Medulla oblongata (tissue), 1 donor: ENCODE measurements around the gene PFKM.
A peak's percentile ranks its signal among the peaks of the same experiment; 100 is the strongest.
"Not testable (repeated sequence)": the region's sequence is repeated elsewhere in the genome, so short reads cannot be mapped to it uniquely, and the experiment has no call there.

Source experiments
- DNase-seq: peaks from one replicate; pipeline ENCODE4 v3.0.0-alpha.2; 2015; ENCODE audit errors: extremely low spot score

The PFKM gene

DNA sequence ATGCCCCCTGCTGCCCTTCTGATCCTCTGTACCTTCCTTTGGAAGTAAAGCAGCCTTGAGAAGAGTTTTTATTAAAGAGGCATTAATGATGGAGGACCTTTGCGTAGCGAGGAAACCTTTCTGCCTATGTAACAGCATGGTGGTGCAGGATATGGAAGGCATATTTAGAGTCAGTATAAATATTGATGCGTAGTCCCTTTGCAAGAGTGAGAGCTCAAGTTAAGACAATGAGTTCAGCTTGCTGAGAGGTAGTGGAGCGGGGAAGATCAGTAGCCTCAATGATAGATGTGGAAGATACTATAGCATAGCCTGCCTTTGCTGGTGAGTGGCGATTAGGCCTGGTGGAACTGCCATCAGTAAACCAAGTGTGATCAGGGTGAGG lies 7.9 kb upstream of the PFKM start:
- DNase-seq, result not testable (repeated sequence)

DNA sequence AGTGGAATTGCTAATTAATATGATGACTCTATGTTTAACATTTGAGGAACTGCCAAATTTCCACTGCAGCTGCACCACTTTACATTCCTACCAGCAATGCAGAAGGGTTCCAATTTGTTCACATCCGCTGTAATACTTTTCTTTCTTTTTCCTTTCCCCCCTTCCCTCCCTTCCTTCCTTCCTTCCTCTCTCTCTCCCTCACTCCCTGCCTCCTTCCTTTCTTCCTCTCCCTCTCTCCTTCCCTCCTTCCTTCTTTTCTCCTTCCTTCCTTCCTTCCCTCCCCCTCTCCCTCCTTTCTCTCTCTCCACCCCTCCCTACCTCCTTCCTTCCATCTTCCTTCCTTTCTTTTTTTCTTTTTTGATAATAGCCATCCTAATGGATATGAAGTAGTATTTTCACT lies 3.2 kb upstream of the PFKM start:
- no peak for DNase-seq

DNA sequence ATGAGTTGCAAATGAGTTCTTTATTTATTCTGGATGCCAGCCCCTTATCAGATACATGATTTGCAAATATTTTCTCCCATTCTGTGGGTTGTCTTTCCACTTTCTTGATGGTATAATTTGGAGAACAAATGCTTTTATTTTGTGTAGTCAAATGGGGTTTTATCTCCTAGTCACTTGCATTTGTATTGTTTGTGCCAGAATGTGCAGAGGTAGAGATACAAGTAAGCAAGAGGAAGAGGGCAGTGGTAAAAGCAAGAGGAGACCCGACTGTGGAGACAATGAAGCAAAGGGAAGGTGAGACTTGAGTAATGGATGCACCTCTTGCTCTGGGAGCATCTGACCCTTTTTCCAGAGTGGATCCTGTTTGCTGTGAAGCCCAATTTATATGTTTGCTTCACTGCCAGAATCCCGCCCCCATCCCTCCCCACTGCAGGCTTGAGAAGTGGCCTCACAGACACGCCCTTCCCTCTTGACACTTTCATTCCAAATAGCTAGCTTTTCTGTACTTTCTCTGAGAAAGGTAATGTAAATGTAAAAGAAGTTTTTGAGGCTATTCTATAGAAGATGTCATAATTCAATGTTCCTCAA lies 786 bp upstream of the PFKM start:
- DNase-seq, result no peak

DNA sequence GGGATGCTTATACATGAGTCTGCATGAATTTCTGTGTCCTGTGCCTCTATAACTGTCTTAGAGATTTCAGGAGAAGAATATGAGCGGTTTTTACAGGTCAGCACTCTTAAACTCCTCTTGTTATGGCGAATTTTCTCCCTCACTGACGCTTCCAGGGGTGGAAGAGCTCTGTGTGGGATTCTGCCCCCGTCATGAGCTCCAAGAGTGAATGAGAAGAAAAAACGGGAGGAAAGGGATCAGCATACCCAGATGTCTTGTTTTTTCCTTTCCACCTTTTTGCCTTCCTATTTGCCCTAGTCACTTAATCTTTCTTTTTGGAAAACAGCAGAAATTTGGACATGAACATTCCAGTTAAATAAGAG lies 651 bp downstream of the PFKM start:
- DNase-seq, result peak; percentile 30

DNA sequence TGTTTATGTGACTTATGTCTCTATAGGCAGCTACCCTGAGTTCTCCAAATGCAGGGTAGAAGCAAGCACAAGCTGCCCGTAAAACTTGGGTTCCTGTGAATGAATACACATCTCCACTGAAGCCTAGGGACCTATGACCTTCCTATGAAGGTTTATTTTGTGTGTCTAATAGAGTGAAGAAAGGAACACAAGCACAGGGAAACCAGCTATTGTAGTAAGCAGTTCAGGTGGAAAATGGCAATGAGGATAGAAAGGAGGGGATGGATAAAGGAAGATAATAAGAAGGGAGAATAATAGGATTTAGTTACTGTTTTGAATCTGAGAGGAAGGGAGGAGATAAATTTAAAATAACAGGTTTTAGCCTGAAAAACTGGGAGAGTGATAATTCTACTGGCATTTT lies 2.4 kb downstream of the PFKM start:
- DNase-seq, result no peak

DNA sequence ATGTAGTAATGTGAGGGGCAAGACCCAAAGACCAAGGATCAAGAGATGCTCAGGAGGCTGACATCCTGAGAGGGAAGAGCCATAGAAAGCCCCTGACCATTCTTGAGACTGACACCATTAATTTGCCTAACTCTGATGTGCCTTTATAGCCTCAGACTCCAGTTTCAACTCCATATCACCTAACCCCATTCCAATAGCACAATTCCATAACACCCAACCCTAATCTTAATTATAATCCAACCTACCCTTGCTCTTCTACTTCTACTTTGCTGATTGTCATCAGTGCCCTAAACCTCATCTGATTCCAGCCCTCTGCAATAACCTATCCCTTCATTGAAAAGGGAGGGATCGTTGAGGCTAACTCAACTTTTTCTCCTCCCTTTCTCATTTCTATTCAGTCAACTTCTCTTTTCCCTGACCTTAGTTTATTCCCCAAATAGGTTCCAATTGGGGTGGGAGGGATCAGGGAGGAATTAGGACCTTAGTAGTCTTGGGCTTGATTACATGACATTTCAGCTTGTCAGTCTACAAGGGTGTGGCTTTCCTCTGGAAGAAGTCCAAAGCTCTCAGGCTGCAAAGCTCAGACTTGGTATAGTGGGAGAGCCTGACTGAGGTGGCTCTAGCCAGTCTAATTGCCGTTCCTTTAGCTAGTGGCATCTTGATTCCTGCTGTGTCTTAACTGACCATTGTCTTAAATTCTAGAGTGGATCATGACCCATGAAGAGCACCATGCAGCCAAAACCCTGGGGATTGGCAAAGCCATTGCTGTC lies 3.1 kb downstream of the PFKM start:
- no peak for DNase-seq

DNA sequence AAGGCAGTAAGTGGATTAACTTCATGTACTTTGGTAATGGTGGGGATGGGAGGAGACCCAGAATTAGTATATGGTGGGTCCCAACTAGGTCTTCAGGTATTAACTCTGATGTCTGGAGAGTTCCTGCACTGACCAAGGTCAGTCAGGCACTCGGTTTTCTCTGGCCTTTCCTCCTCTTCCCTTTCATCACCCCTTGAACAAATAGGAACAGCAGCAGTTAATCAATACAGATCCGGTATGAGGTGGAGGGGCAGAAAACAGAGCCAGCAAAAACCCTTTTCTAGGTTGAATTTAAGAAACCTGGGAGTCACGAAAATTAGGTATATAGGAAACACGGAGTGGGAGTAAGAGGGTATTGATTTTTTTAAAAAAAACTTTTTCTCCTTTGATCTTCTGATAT lies 4.0 kb downstream of the PFKM start:
- no peak for DNase-seq

DNA sequence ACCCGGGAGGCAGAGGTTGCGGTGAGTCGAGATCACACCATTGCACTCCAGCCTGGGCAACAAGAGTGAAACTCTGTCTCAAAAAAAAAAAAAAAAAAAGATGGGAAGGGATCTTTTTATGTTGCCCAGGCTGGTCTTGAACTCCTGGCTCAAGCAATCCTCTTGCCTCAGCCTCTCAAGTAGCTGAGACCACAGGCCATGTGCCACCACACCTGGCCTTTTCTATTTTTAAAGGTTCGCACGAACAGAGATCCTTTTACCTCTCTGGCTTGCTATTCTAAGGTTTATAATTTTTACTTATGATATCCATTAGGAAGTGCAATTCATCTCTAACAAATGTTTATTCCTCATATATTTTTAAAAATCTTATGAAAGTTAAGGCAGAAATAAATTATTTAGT lies 6.4 kb downstream of the PFKM start:
- not testable (repeated sequence) for DNase-seq

DNA sequence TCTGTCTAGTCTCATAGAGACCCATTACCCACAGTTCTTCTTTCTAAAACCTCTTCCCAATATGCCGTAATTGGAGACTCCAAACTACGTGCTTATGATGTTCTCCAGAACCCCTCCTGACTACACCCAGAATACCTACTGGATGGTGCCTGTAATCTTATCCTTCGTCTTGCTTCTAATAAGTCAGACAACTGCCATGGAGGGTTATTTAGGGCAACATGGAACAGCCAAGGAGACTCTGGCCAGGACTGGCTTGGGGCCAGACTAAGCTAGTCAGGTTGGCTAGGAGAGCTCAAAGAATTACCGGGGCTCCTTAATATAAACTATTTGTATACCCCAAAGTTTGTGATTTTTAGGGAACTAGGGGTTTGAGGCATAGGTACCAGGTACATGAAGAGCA lies 6.8 kb downstream of the PFKM start:
- DNase-seq, result no peak

DNA sequence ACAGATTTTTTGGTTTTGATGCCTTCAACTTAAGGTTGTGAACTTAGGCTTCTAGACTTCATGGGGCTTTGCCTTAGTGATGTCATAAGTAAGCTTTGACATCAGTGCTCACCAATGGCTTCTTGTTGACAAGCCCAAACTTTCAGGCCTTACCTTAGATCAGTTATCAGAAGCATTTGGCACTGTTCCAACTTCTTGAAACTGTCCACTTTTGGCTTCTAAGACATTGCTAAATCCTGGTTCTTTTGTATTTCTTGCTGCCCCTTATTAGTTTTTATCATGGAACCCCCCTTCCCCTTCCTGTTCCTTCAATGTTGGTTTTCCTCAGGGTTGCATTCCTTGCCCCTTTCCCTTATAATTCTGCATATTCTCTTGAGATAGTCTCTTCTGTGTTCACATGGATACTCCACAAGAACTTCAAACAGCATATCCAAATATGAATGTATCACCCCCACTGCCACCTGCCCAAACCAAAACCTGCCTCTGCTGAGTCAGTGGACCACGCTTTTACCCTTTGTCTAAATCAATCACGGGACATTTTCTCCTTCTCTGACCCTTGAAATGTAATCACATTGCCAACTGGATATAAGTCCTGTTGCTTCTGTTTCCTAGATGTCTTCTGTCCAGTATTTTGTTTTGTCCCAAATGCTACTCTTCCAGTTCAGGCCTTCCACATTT lies 7.9 kb downstream of the PFKM start:
- no peak for DNase-seq

DNA sequence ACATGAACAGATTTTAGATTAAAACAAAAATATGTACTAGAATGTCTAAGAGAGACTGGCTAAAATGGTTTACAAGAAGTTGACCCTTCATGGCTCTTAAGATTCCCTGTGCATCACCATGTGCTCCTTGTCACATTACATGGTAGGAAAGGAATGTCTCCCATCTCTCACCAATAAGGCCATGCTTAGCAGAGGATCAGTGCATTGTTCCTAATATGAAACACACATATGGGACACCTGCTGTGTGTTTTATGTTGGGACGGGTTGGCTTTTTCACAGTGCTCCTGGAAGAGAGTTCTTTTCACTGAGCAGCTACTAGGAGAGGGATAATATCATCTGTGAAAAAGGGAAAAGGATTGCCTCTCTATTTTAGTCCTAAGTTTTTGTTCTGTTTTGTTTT lies 9.6 kb downstream of the PFKM start:
- DNase-seq, result no peak

DNA sequence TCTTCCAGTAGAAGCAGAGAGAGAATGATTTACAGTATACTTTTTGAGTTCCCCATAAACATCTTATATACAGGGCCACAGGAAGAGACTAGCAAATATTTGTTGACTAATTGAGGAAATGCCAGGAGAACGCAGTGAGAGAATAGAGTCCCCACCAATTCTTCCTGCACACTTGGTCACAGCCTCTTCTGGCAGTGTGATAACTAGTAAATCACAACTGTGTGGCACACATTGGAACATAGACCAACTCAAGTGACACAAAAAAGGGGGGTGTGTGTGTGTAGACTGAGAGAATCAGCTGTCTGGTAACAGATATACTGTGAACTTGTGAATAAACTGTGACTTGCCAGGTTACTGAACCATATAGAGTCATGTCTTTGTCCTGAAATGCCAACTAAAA lies 10.2 kb downstream of the PFKM start:
- DNase-seq, result no peak

DNA sequence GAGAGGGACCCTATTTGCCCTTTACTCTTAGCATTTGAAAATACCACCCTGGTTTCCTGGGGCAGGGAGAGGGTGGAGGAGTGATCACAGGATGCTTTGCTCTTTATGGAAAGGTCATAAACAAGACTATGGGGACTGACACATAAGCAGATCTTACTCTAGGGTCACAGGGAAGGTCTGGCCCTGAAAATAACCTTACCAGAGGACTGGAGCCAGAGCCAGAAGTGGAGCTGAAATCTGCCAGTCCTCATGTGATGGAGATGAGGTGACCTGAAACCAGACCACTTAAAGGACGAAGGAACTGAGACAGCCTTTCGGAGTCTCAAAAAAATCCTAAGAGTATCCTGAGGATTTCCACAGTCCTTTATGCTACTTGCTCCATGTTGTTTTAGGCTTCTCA lies 12.4 kb downstream of the PFKM start:
- no peak for DNase-seq

DNA sequence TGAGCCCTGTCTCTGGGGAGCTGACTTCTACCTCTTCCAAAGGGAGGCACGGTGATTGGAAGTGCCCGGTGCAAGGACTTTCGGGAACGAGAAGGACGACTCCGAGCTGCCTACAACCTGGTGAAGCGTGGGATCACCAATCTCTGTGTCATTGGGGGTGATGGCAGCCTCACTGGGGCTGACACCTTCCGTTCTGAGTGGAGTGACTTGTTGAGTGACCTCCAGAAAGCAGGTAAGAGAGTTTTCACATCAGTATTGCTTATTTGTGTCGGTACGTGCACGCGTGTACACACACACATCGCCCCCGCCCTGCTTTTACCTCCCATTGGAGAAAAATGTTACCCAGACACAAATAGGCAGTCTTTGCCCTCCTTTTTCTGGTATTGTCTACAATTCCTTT lies 13.7 kb downstream of the PFKM start:
- no peak for DNase-seq

DNA sequence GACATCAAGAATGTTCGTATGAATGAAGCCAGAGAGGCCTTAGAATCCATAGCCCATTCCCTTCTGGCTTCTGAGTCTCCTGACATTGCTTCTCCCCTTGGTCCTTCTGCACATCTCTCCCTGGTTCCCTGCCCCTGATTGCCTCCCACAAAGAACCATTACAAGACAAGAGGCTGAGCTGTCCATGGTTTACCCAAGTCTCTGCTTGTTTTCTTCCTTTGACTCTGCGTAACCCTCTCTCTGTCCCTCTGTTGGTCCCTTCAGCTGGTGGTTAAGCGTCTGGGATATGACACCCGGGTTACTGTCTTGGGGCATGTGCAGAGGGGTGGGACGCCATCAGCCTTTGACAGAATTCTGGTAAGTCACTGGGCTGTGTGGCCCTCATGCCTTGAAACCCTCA lies 15.9 kb downstream of the PFKM start:
- no peak for DNase-seq

DNA sequence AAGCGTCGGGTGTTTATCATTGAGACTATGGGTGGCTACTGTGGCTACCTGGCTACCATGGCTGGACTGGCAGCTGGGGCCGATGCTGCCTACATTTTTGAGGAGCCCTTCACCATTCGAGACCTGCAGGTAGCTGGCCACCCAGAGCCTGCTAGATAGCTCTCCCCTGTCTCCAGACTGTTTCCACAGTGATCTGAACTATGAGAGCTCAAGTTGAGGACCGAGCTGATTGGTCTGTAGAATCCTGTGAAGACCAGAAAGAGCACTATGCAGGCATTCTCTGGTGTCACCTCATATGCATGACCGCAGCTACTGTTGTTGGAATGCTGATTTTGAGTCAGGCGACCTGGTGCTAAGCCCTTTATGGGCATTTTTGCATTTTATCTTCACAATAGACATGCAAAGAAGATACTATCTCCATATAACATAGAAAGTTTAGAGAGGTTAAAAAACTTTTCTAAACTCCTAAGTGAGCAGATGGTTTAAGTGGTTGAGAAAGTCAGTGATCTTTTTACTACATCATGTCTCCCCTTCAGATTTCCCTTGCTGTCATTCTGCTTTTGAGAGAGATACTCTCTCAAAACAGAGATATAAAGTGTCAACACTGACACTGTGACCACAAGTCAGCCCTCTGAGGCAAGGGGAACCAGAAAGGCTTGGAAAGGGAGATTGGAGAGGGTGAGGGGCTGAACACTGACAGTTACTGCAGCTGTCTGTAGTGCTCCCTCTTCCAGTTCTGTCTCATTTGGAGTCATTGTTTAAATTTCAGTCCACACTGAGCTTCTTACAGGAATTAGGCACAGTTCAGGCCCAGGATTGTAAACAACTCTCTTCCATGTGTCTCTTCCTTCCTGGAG lies 23.9 kb downstream of the PFKM start:
- DNase-seq, result no peak

DNA sequence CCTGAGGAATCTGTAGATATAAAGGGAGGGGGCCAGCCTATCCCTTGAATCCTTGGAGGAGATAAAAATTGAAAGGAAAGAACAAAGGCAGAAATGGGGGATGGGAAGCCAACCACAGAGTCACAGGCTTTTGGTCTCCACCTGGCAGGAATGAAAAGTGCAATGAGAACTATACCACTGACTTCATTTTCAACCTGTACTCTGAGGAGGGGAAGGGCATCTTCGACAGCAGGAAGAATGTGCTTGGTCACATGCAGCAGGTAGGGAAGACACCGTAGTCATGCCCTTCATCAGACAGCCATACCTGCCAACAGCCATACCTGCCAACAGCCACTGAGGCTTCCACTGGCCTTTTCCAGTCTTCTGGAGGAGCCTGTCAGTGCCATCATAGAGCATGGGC lies 24.7 kb downstream of the PFKM start:
- DNase-seq, result no peak

DNA sequence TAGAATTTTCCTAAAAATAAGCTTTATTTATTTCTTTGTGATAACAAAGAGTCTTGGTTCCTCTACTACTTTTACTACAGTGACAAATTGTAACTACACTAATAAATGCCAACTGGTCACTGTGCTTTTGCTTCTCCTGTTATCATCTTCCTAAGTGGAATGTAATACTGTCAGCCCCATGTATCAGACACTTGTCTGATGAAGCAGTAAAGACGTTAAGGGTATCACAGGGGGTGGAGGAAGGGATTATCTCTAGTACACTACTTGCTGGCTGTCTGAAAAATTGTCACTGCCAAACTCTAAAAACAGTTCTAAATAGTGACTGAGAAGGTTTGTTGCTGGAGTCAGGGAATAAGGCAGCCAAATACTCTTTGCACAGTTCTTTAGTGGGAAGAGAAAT lies 26.8 kb downstream of the PFKM start:
- DNase-seq, result no peak

DNA sequence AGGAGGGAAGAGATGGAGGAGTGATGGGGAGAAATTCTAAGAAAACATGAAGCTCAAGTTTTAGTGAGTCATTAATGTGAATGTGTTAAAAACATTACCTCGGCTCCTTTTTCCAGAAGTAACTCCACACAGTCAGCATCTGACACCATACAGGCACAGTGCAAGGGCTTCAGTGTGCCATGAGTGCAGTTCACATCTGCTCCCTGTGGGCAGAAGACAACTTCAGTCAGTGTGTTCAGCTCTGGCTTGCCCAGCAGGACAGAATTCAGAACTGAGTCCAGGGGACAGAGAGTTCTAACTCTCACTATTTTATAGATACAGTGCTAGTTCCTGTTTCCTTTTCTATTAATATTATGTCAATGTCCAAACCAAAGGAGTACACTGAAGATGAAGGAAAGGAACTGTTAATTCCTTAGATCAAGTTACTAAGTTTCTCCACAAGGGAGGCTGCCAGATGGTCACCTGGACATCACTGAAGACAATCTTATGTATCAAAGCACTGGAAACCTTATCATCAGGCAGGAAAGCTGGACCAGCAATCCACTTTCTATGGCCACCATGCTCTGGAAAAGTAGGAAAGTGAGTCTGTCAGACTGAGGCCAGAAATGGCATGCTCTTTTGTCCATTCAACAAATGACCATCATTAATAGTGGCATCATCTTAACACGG lies 32.1 kb downstream of the PFKM start:
- no peak for DNase-seq

DNA sequence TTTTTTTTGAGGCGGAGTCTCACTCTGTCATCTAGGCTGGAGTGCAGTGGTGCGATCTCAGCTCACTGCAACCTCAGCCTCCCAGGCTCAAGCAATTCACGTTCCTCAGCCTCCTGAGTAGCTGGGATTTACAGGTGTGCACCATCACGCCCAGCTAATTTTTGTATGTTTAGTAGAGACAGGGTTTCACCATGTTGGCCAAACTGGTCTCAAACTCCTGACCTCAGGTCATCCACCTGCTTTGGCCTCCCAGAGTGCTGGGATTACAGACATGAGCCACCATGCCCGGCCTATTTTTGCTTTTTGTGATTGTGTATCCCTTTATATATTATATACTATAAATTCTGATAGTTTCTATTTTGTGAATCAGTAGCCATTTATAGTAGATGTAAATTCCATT lies 36.6 kb downstream of the PFKM start:
- DNase-seq, result not testable (repeated sequence)

DNA sequence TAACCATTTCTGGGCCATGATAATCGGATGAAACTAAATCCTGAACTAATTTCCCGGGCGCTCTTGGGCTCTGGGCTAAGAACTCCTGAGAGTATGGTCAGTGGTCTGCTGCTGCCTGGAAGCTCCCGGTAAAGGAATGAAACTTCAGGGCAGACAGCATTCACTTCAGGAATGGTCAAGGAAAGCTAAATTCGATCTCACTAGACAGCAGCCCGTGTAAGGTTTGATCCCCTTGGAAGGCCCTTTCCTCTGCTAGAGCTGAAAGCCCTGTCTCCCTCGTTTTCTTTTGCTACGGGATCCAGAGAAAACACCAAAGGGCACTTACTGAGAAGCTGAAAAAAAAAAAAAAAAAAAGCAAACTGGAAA lies 37.5 kb downstream of the PFKM start:
- no peak for DNase-seq
